Stimulated activated memory B cell treated with anti-CD40 and anti-IgM and Interleukin-4, amounts not matched to agents 10 μg/mL and 1 μg/mL and 100 μg/mL, for 72 hours (primary cell): Measurements from ENCODE around the gene SPDEF.

Source experiments
- ATAC-seq: fragments of 150-1000 bp; cut with Tn5 transposase; 2 replicates; pipeline ENCODE4 v1.10.0; 2021
- H3K27ac Mint-ChIP-seq: one replicate; pipeline ENCODE4 v1.8.0; 2022; ENCODE audit warnings: mild to moderate bottlenecking, mixed read lengths
- H3K27me3 Mint-ChIP-seq: one replicate; pipeline ENCODE4 v1.8.0; 2022; ENCODE audit warnings: mixed read lengths
- H3K36me3 Mint-ChIP-seq: one replicate; pipeline ENCODE4 v1.8.0; 2022; ENCODE audit warnings: mixed read lengths
- H3K4me1 Mint-ChIP-seq: one replicate; pipeline ENCODE4 v1.8.0; 2022; ENCODE audit warnings: mixed read lengths
- H3K4me3 Mint-ChIP-seq: one replicate; pipeline ENCODE4 v1.8.0; 2022; ENCODE audit warnings: mild to moderate bottlenecking, moderate library complexity, mixed read lengths
- H3K9me3 Mint-ChIP-seq: one replicate; pipeline ENCODE4 v1.8.0; 2022; ENCODE audit warnings: mixed read lengths

Gene SPDEF

GRCh38 chr6:34514112-34514511, 42.0 kb downstream of the SPDEF start:
- Mint-ChIP-seq H3K9me3 (peaks cover 6% of the 10 kb centered on the region), H3K4me3 (no peak overlapping the region), H3K36me3 (no peaks in the 10 kb centered on the region), H3K27ac (no peak overlapping the region), H3K4me1 (no peaks in the 10 kb centered on the region), H3K27me3 (peaks cover 41% of the 10 kb centered on the region)
- ATAC-seq, result no peak

- H3K27me3 Mint-ChIP-seq, result peaks cover 41% of the 10 kb centered on the region
- H3K4me3 Mint-ChIP-seq, result no peak overlapping the region
- no peaks in the 10 kb centered on the region for H3K36me3 Mint-ChIP-seq
- H3K9me3 Mint-ChIP-seq, result peaks cover 6% of the 10 kb centered on the region
- no peak overlapping the region for H3K27ac Mint-ChIP-seq
- ATAC-seq, result no peak
- no peaks in the 10 kb centered on the region for H3K4me1 Mint-ChIP-seq
These were observed 42.5 kb downstream of the SPDEF start for GRCh38 chr6:34513646-34514045.

GRCh38 chr6:34512738-34513115, 43.4 kb downstream of the SPDEF start:
- peaks cover 38% of the 10 kb centered on the region for H3K27me3 Mint-ChIP-seq

GRCh38 chr6:34511915-34512737, 44.0 kb downstream of the SPDEF start:
- no peak for ATAC-seq
- Mint-ChIP-seq H3K27me3 (peaks cover 32% of the 10 kb centered on the region), H3K36me3 (no peaks in the 10 kb centered on the region), H3K9me3 (peaks cover 6% of the 10 kb centered on the region), H3K4me3 (no peak overlapping the region), H3K4me1 (no peaks in the 10 kb centered on the region), H3K27ac (no peak overlapping the region)

More at GRCh38 chr6:34512738-34513115, 43.4 kb downstream of the SPDEF start:
- no peaks in the 10 kb centered on the region for H3K36me3 Mint-ChIP-seq
- H3K27ac Mint-ChIP-seq, result no peak overlapping the region
- no peak for ATAC-seq
- H3K9me3 Mint-ChIP-seq, result peaks cover 6% of the 10 kb centered on the region
- H3K4me3 Mint-ChIP-seq, result no peak overlapping the region
- H3K4me1 Mint-ChIP-seq, result no peaks in the 10 kb centered on the region

- Mint-ChIP-seq H3K27me3 (peaks cover 26% of the 10 kb centered on the region), H3K36me3 (no peaks in the 10 kb centered on the region), H3K27ac (no peak overlapping the region), H3K4me3 (no peak overlapping the region), H3K9me3 (peaks cover 6% of the 10 kb centered on the region), H3K4me1 (no peaks in the 10 kb centered on the region)
- no peak for ATAC-seq
These were observed 44.8 kb downstream of the SPDEF start for GRCh38 chr6:34511214-34511914.

GRCh38 chr6:34510299-34510698, 45.8 kb downstream of the SPDEF start:
- Mint-ChIP-seq H3K9me3 (peaks cover 6% of the 10 kb centered on the region), H3K27ac (no peak overlapping the region), H3K27me3 (peaks cover 26% of the 10 kb centered on the region), H3K4me3 (no peak overlapping the region), H3K36me3 (no peaks in the 10 kb centered on the region), H3K4me1 (no peaks in the 10 kb centered on the region)
- ATAC-seq, result no peak

- Mint-ChIP-seq H3K36me3 (no peaks in the 10 kb centered on the region), H3K9me3 (peaks cover 6% of the 10 kb centered on the region), H3K27me3 (peaks cover 25% of the 10 kb centered on the region), H3K4me1 (no peaks in the 10 kb centered on the region), H3K4me3 (no peak overlapping the region), H3K27ac (no peak overlapping the region)
- ATAC-seq, result no peak
These were observed 46.3 kb downstream of the SPDEF start for GRCh38 chr6:34509782-34510181.

GRCh38 chr6:34508425-34508824, 47.7 kb downstream of the SPDEF start:
- H3K9me3 Mint-ChIP-seq, result peaks cover 6% of the 10 kb centered on the region
- H3K27ac Mint-ChIP-seq, result no peak overlapping the region
- peaks cover 11% of the 10 kb centered on the region for H3K27me3 Mint-ChIP-seq
- no peaks in the 10 kb centered on the region for H3K4me1 Mint-ChIP-seq
- no peak for ATAC-seq
- no peak overlapping the region for H3K4me3 Mint-ChIP-seq
- no peaks in the 10 kb centered on the region for H3K36me3 Mint-ChIP-seq

- H3K9me3 Mint-ChIP-seq, result peaks cover 6% of the 10 kb centered on the region
- H3K27me3 Mint-ChIP-seq, result peaks cover 2% of the 10 kb centered on the region
- no peak for ATAC-seq
- H3K27ac Mint-ChIP-seq, result no peak overlapping the region
- H3K4me3 Mint-ChIP-seq, result no peak overlapping the region
- no peaks in the 10 kb centered on the region for H3K4me1 Mint-ChIP-seq
- no peaks in the 10 kb centered on the region for H3K36me3 Mint-ChIP-seq
These were observed 49.4 kb downstream of the SPDEF start for GRCh38 chr6:34506718-34507117.

- Mint-ChIP-seq H3K36me3 (no peaks in the 10 kb centered on the region), H3K27ac (no peak overlapping the region), H3K4me3 (no peak overlapping the region), H3K4me1 (no peaks in the 10 kb centered on the region), H3K27me3 (peaks cover 9% of the 10 kb centered on the region), H3K9me3 (peaks cover 7% of the 10 kb centered on the region)
- no peak for ATAC-seq
These were observed 58.7 kb downstream of the SPDEF start for GRCh38 chr6:34497411-34497810.

- ATAC-seq, result no peak
- no peak overlapping the region for H3K27ac Mint-ChIP-seq
- no peak overlapping the region for H3K4me3 Mint-ChIP-seq
- H3K27me3 Mint-ChIP-seq, result peaks cover 9% of the 10 kb centered on the region
- no peaks in the 10 kb centered on the region for H3K4me1 Mint-ChIP-seq
- H3K9me3 Mint-ChIP-seq, result peaks cover 7% of the 10 kb centered on the region
- no peaks in the 10 kb centered on the region for H3K36me3 Mint-ChIP-seq
These were observed 59.9 kb downstream of the SPDEF start for GRCh38 chr6:34496103-34496685.

- no peaks in the 10 kb centered on the region for H3K36me3 Mint-ChIP-seq
- ATAC-seq, result no peak
- H3K27ac Mint-ChIP-seq, result no peak overlapping the region
- no peaks in the 10 kb centered on the region for H3K4me1 Mint-ChIP-seq
- peaks cover 2% of the 10 kb centered on the region for H3K9me3 Mint-ChIP-seq
- no peak overlapping the region for H3K4me3 Mint-ChIP-seq
- peaks cover 9% of the 10 kb centered on the region for H3K27me3 Mint-ChIP-seq
These were observed 61.2 kb downstream of the SPDEF start for GRCh38 chr6:34494973-34495372.

- no peak overlapping the region for H3K4me3 Mint-ChIP-seq
- no peaks in the 10 kb centered on the region for H3K4me1 Mint-ChIP-seq
- H3K27me3 Mint-ChIP-seq, result peaks cover 9% of the 10 kb centered on the region
- no peaks in the 10 kb centered on the region for H3K36me3 Mint-ChIP-seq
- ATAC-seq, result no peak
- no peaks in the 10 kb centered on the region for H3K9me3 Mint-ChIP-seq
- H3K27ac Mint-ChIP-seq, result no peak overlapping the region
These were observed 62.8 kb downstream of the SPDEF start for GRCh38 chr6:34493344-34493743.

- H3K27me3 Mint-ChIP-seq, result no peaks in the 10 kb centered on the region
- H3K9me3 Mint-ChIP-seq, result no peaks in the 10 kb centered on the region
- no peak overlapping the region for H3K4me3 Mint-ChIP-seq
- ATAC-seq, result no peak
- no peak overlapping the region for H3K27ac Mint-ChIP-seq
- no peaks in the 10 kb centered on the region for H3K36me3 Mint-ChIP-seq
- H3K4me1 Mint-ChIP-seq, result no peaks in the 10 kb centered on the region
These were observed 65.1 kb downstream of the SPDEF start for GRCh38 chr6:34491091-34491430.

GRCh38 chr6:34490390-34491090, 65.6 kb downstream of the SPDEF start:
- H3K9me3 Mint-ChIP-seq, result no peaks in the 10 kb centered on the region

More at GRCh38 chr6:34490390-34491090, 65.6 kb downstream of the SPDEF start:
- no peak overlapping the region for H3K27ac Mint-ChIP-seq
- H3K36me3 Mint-ChIP-seq, result no peaks in the 10 kb centered on the region
- H3K27me3 Mint-ChIP-seq, result no peaks in the 10 kb centered on the region
- ATAC-seq, result no peak
- peaks cover 5% of the 10 kb centered on the region for H3K4me1 Mint-ChIP-seq
- no peak overlapping the region for H3K4me3 Mint-ChIP-seq
